H1 (cell line): ENCODE measurements around the gene EXOC1. TPM values are rescaled to one million over a fixed set of nuclear protein-coding genes. Genes with fewer than 3 reads are reported as not detected.
A peak's percentile ranks its signal among the peaks of the same experiment; 100 is the strongest.

Experiments used
- CTCF ChIA-PET: fragments of 300-600 bp; sonication (Branson Sonifier 250); formaldehyde crosslinking; loops from one replicate; lab custom pipeline; 2021; ENCODE audit not compliant: partially characterized antibody; lab: Charles Lee
- POLR2A ChIA-PET: fragments of 300-600 bp; sonication (Branson Sonifier 250); formaldehyde crosslinking; loops from one replicate; lab custom pipeline; 2021; ENCODE audit warnings: inconsistent platforms; ENCODE audit not compliant: partially characterized antibody; lab: Charles Lee
- DNase-seq, 2 experiments: peaks; one replicate each; pipeline versions ENCODE4 v3.0.0 to v3.0.0-alpha.2; 2010 to 2022; ENCODE audit warnings: low spot score in 2 of 2, low read depth in 1 of 2, mixed read lengths in 1 of 2
- FAIRE-seq: peaks from 2 replicates; lab custom pipeline; 2011; peaks lifted over from hg19 to GRCh38; lab: Jason Lieb, UNC
- H2AFZ ChIP-seq: 2 replicates; pipeline ENCODE4 v1.8.1; 2012; ENCODE audit warnings: low read length, inconsistent platforms
- H2AK5ac ChIP-seq: 2 replicates; pipeline ENCODE4 v1.6.1; 2013; ENCODE audit warnings: low read depth, low read length
- H2BK120ac ChIP-seq: replicated peaks from 2 replicates; pipeline ENCODE3; 2013; ENCODE audit warnings: low read depth, low read length, inconsistent platforms
- H2BK12ac ChIP-seq: 2 replicates; pipeline ENCODE4 v1.6.1; 2013; ENCODE audit warnings: low read depth, low read length
- H2BK15ac ChIP-seq: 2 replicates; pipeline ENCODE4 v1.6.1; 2013; ENCODE audit warnings: low read length
- H2BK20ac ChIP-seq: 2 replicates; pipeline ENCODE4 v1.6.1; 2013; ENCODE audit warnings: low read length
- H2BK5ac ChIP-seq: 2 replicates; pipeline ENCODE4 v1.6.1; 2013; ENCODE audit warnings: low read depth, low read length
- H3K14ac ChIP-seq: 2 replicates; pipeline ENCODE4 v1.6.1; 2013; ENCODE audit warnings: inconsistent platforms; ENCODE audit not compliant: insufficient read length
- H3K18ac ChIP-seq: 2 replicates; pipeline ENCODE4 v1.6.1; 2013; ENCODE audit warnings: low read length; ENCODE audit errors: extremely low read depth
- H3K23ac ChIP-seq: 2 replicates; pipeline ENCODE4 v1.6.1; 2013; ENCODE audit warnings: inconsistent platforms; ENCODE audit not compliant: insufficient read length
- H3K23me2 ChIP-seq: 2 replicates; pipeline ENCODE4 v1.6.1; 2013; ENCODE audit warnings: low read depth, low read length
- H3K27ac ChIP-seq: 2 replicates; pipeline ENCODE4 v1.6.1; 2011; ENCODE audit warnings: low read depth, low read length, inconsistent platforms
- H3K27me3 ChIP-seq, 4 experiments: replicated peaks in 1 of 4; 1 replicate in 1 of 4; 2 replicates in 3 of 4; pipeline versions ENCODE4 v1.6.1 to v1.8.1; 2011 to 2013; ENCODE audit warnings: low read length in 3 of 4, mild to moderate bottlenecking in 3 of 4, inconsistent platforms in 2 of 4, mixed read lengths in 2 of 4, moderate library complexity in 1 of 4; ENCODE audit not compliant: control insufficient read depth in 3 of 4, insufficient read depth in 3 of 4; ENCODE audit errors: extremely low read depth in 1 of 4
- H3K36me3 ChIP-seq, 4 experiments: 2 replicates each; pipeline versions ENCODE4 v1.6.1 to v1.8.1; 2011 to 2013; ENCODE audit warnings: mild to moderate bottlenecking in 4 of 4, low read length in 3 of 4, moderate library complexity in 2 of 4, control low read depth in 1 of 4, inconsistent platforms in 1 of 4; ENCODE audit not compliant: insufficient read depth in 4 of 4, control insufficient read depth in 2 of 4
- H3K4ac ChIP-seq: replicated peaks from 2 replicates; pipeline ENCODE3; 2013; ENCODE audit warnings: low read length, low read depth, mixed read lengths, inconsistent platforms; ENCODE audit not compliant: insufficient read length
- H3K4me1 ChIP-seq, 4 experiments: replicated peaks in 1 of 4; 1 replicate in 1 of 4; 2 replicates in 3 of 4; pipeline versions ENCODE4 v1.6.1 to v1.8.1; 2011 to 2013; ENCODE audit warnings: low read length in 3 of 4, inconsistent platforms in 2 of 4, mixed read lengths in 1 of 4; ENCODE audit not compliant: insufficient read depth in 4 of 4, control insufficient read depth in 3 of 4
- H3K4me2 ChIP-seq, 2 experiments: 2 replicates each; pipeline versions ENCODE4 v1.6.1 to v1.8.1; 2011 to 2013; ENCODE audit warnings: low read depth in 2 of 2, low read length in 2 of 2, control low read depth in 1 of 2, inconsistent platforms in 1 of 2, mild to moderate bottlenecking in 1 of 2; ENCODE audit not compliant: insufficient read depth in 1 of 2
- H3K4me3 ChIP-seq, 4 experiments: fragments of 200-600, 300-600 bp in 1 of 4; sonication (generic), shearing (Covaris generic), sonication (Bioruptor Twin) in 1 of 4; 2 replicates each; pipeline versions ENCODE4 v1.5.1 to v1.8.1; 2011 to 2016; ENCODE audit warnings: low read length in 4 of 4, low read depth in 3 of 4, control low read depth in 2 of 4, inconsistent platforms in 2 of 4, mild to moderate bottlenecking in 2 of 4, mixed read lengths in 1 of 4, moderate library complexity in 1 of 4; ENCODE audit not compliant: insufficient read depth in 2 of 4; ENCODE audit errors: extremely low read depth in 1 of 4
- H3K56ac ChIP-seq: replicated peaks from 2 replicates; pipeline ENCODE3; 2013; ENCODE audit warnings: low read depth, mild to moderate bottlenecking, mixed read lengths, low read length, inconsistent platforms; ENCODE audit not compliant: insufficient read length
- H3K79me1 ChIP-seq: 2 replicates; pipeline ENCODE4 v1.6.1; 2013; ENCODE audit warnings: low read depth, low read length, control low read depth
- H3K79me2 ChIP-seq, 2 experiments: 2 replicates each; pipeline versions ENCODE4 v1.6.1 to v1.8.1; 2012 to 2013; ENCODE audit warnings: low read length in 2 of 2, mild to moderate bottlenecking in 2 of 2, inconsistent platforms in 1 of 2; ENCODE audit not compliant: insufficient read depth in 2 of 2, control insufficient read depth in 1 of 2
- H3K9ac ChIP-seq, 4 experiments: replicated peaks in 1 of 4; 1 replicate in 1 of 4; 2 replicates in 3 of 4; pipeline versions ENCODE4 v1.6.1 to v1.8.1; 2011 to 2013; ENCODE audit warnings: low read depth in 3 of 4, low read length in 3 of 4, control low read depth in 2 of 4, mild to moderate bottlenecking in 2 of 4, moderate library complexity in 2 of 4, inconsistent platforms in 1 of 4; ENCODE audit errors: extremely low read depth in 1 of 4
- H3K9me3 ChIP-seq, 2 experiments: 2 replicates each; pipeline versions ENCODE4 v1.6.1 to v1.8.1; 2012 to 2013; ENCODE audit warnings: mild to moderate bottlenecking in 2 of 2, moderate library complexity in 2 of 2, control low read depth in 1 of 2, inconsistent platforms in 1 of 2, low read depth in 1 of 2, low read length in 1 of 2, mixed read lengths in 1 of 2; ENCODE audit not compliant: insufficient read depth in 2 of 2
- H4K20me1 ChIP-seq, 2 experiments: replicated peaks in 1 of 2; 2 replicates each; pipeline versions ENCODE3 to v1.8.1; 2011 to 2013; ENCODE audit warnings: inconsistent platforms in 2 of 2, low read length in 2 of 2, mild to moderate bottlenecking in 1 of 2; ENCODE audit not compliant: insufficient read depth in 2 of 2, control insufficient read depth in 1 of 2
- H4K5ac ChIP-seq: 2 replicates; pipeline ENCODE4 v1.6.1; 2013; ENCODE audit warnings: low read length, low read depth, mixed read lengths, inconsistent platforms; ENCODE audit not compliant: insufficient read length
- H4K8ac ChIP-seq: 2 replicates; pipeline ENCODE4 v1.8.0; 2013; ENCODE audit warnings: mild to moderate bottlenecking, moderate library complexity, low read length, inconsistent platforms; ENCODE audit not compliant: insufficient read depth; ENCODE audit errors: extremely low read depth
- H4K91ac ChIP-seq: replicated peaks from 2 replicates; pipeline ENCODE3; 2013; ENCODE audit warnings: low read length, mixed read lengths, inconsistent platforms; ENCODE audit not compliant: insufficient read length
- ASH2L ChIP-seq: fragments of 200-600, 300-600 bp; sonication (generic); IDR thresholded peaks from one replicate; pipeline ENCODE4 v1.7.1; 2017; ENCODE audit warnings: low read length
- RAD21 ChIP-seq, 2 experiments: IDR thresholded peaks in 1 of 2; conservative IDR thresholded peaks in 1 of 2; 2 replicates each; pipeline ENCODE4 v1.6.1; 2011; ENCODE audit warnings: low read depth in 2 of 2, low read length in 2 of 2, improper control_type of control experiment in 1 of 2, inconsistent platforms in 1 of 2, mild to moderate bottlenecking in 1 of 2, moderate library complexity in 1 of 2
- WGBS, 2 experiments: shearing (Covaris generic) in 1 of 2; methylation state at CpG; one replicate each; pipeline versions ENCODE4 v1.1.6 to v1.1.7; 2013 to 2015; ENCODE audit warnings: low lambda C conversion rate in 2 of 2, mixed read lengths in 2 of 2, inconsistent platforms in 1 of 2, low coverage in 1 of 2, missing lambda C conversion rate in 1 of 2; ENCODE audit not compliant: insufficient replicate concordance in 2 of 2, insufficient coverage in 1 of 2, insufficient read length in 1 of 2; ENCODE audit errors: extremely low coverage in 1 of 2, missing lambda C conversion rate in 1 of 2; 5-methylcytosine and 5-hydroxymethylcytosine counted together
- polyA plus RNA-seq, 7 experiments: library from polyadenylated mRNA; depleted of rRNA in 3 of 7; stranded (reverse) in 5 of 7; unstranded in 2 of 7; fragments of >200 nt in 5 of 7; fragments of 200-250 nt in 2 of 7; gene quantifications; 1 replicate in 5 of 7; 2 replicates in 1 of 7; 4 replicates in 1 of 7; pipeline versions ENCODE4 v1.2.1 to v1.2.3, GENCODE V29; 2011 to 2013; ENCODE audit warnings: missing spikeins in 2 of 7, mixed read lengths in 2 of 7
- total RNA-seq: library from RNA; stranded (reverse); fragmentation: NEBNext Ultra II Directional; extraction: Animal tissue kit (Norgen Biotek cat#: 25700); gene quantifications from 2 replicates; pipeline ENCODE4 v1.2.1, GENCODE V29; 2021
- TF ChIP-seq, protein P1 (sequence below), 3 experiments: IDR thresholded peaks; 1 replicate in 2 of 3; 2 replicates in 1 of 3; pipeline versions ENCODE4 v1.5.1 to v1.6.1; 2011; ENCODE audit warnings: low read length in 3 of 3, mild to moderate bottlenecking in 3 of 3, inconsistent platforms in 2 of 3, low read depth in 1 of 3, moderate library complexity in 1 of 3; ENCODE audit not compliant: insufficient read depth in 1 of 3; ENCODE audit errors: control extremely low read depth in 1 of 3

EXOC1 gene
- total and polyA plus RNA-seq, 2 of the 8 experiments (the other 6 are each of a cell fraction or from before 2014, with no cell fraction given): 5.9 to 19.6 TPM

DNA sequence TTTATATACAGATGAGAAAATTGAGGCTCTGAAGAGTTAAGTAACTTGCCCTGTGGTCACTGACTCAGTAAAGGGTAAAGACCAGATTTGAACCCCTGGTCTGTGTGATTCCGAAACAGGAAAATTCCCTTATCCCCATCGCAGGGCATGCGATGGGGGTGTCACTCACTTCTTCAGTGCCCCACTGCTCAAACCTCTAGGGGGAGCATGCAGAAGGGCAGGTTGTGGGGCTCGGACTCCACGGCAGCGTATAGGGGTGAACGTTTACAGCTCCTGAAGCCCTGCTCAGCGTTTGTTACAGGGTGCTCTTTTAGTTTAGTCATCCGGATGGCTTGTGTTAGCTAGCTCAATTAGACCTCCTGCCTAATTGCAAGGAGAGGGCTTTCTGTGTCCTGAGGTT is 3.7 kb upstream of the EXOC1 start:
- 0 out of 7 replicates have a peak, but pooled peaks cover 0 to 2% (median 0%) of the 10 kb centered on the region in 4 experiments for H3K27me3 ChIP-seq
- TF ChIP-seq, protein P1, sequence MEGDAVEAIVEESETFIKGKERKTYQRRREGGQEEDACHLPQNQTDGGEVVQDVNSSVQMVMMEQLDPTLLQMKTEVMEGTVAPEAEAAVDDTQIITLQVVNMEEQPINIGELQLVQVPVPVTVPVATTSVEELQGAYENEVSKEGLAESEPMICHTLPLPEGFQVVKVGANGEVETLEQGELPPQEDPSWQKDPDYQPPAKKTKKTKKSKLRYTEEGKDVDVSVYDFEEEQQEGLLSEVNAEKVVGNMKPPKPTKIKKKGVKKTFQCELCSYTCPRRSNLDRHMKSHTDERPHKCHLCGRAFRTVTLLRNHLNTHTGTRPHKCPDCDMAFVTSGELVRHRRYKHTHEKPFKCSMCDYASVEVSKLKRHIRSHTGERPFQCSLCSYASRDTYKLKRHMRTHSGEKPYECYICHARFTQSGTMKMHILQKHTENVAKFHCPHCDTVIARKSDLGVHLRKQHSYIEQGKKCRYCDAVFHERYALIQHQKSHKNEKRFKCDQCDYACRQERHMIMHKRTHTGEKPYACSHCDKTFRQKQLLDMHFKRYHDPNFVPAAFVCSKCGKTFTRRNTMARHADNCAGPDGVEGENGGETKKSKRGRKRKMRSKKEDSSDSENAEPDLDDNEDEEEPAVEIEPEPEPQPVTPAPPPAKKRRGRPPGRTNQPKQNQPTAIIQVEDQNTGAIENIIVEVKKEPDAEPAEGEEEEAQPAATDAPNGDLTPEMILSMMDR (IDR thresholded peaks at IDR 0.05; ENCODE audit: control extremely low read depth in 1 of 3, insufficient read depth in 1 of 3, low read depth in 1 of 3, low read length in 3 of 3): peak in 2 of 3 experiments; percentile 49 to 56; a peak in 3 of 4 replicates
- TF ChIP-seq ASH2L (no peak), RAD21 (IDR thresholded peaks at IDR 0.05 in 1 of 2, conservative IDR thresholded peaks at IDR 0.05 in 1 of 2; ENCODE audit: low read depth in 2 of 2, low read length in 2 of 2) (peak in 1 of 2 experiments; percentile 35; a peak in 2 of 4 replicates)
- no peak overlapping the region for H3K27ac ChIP-seq
- H2BK20ac ChIP-seq: no peak overlapping the region
- CTCF ChIA-PET: interaction anchor here (0.8 to 2.0 kb wide), 6 partner anchors 9 to 103 kb away, joined by 3 to 8 read pairs (median 4); no protein-coding TSS in a partner anchor
- H4K8ac ChIP-seq: no peak overlapping the region
- H3K9ac ChIP-seq: no peak overlapping the region
- DNase-seq (peak in 1 of 2 experiments; percentile 56), FAIRE-seq (no peak)
- no peaks in the 10 kb centered on the region for H3K9me3 ChIP-seq
- no peak overlapping the region for H3K23ac ChIP-seq
- POLR2A ChIA-PET: interaction anchor here (1.2 kb wide), 1 partner anchor 8 kb away, joined by 7 read pairs; no protein-coding TSS in a partner anchor
- H3K23me2 ChIP-seq: peaks cover 2% of the 10 kb centered on the region; the same call in 1 of the 2 replicates
- no peaks in the 10 kb centered on the region for H3K36me3 ChIP-seq
- no peak overlapping the region for H3K14ac ChIP-seq
- no peak overlapping the region for H2AK5ac ChIP-seq
- no peak overlapping the region; the same call in 1 of the 2 replicates for H3K18ac ChIP-seq
- H3K56ac ChIP-seq: no peak overlapping the region
- peaks cover 0 to 6% of the 10 kb centered on the region in 2 experiments; a peak in 2 of 4 replicates for H3K79me2 ChIP-seq
- no peak overlapping the region for H3K4ac ChIP-seq
- peaks cover 0 to 8% (median 4%) of the 10 kb centered on the region in 4 experiments; a peak in 3 of 7 replicates for H3K4me1 ChIP-seq
- H2BK15ac ChIP-seq: no peak overlapping the region
- H4K5ac ChIP-seq: no peak overlapping the region
- no peak overlapping the region for H2BK12ac ChIP-seq
- no peak overlapping the region for H2BK120ac ChIP-seq
- H3K4me2 ChIP-seq: no peak overlapping the region
- no peak overlapping the region for H3K4me3 ChIP-seq
- 80% methylated on average over 9 of the region's 9 CpGs; no CpG with 5 or more reads in 1 of the 2 experiments for WGBS, 2 experiments
- H3K79me1 ChIP-seq: no peaks in the 10 kb centered on the region
- H4K20me1 ChIP-seq: no peaks in the 10 kb centered on the region
- H2BK5ac ChIP-seq: no peak overlapping the region
- H4K91ac ChIP-seq: no peak overlapping the region
- H2AFZ ChIP-seq: peak overlapping the region; percentile 100
